Endothelial cell of umbilical vein (primary cell): Measurements from ENCODE around the gene CLTCL1. TPM values are rescaled to one million over a fixed set of nuclear protein-coding genes. Genes with fewer than 3 reads are reported as not detected.

Experiments
- BruUV-seq: library from RNA; stranded (reverse); fragments of 400-500 nt; replicated peaks from 2 replicates; lab custom pipeline; 2021; lab: Mats Ljungman, UMichigan
- CTCF ChIA-PET: fragments of 300-600, 350-600 bp; sonication (Branson Sonifier 250); formaldehyde crosslinking; loops from one replicate; lab custom pipeline; 2021; ENCODE audit warnings: antibody characterized with exemption, inconsistent platforms; lab: Charles Lee
- POLR2A ChIA-PET: fragments of 300-600, 350-600 bp; sonication (Branson Sonifier 250); formaldehyde crosslinking; loops from one replicate; lab custom pipeline; 2021; ENCODE audit warnings: antibody characterized with exemption, inconsistent platforms; lab: Charles Lee
- DNase-seq: peaks from one replicate; pipeline ENCODE4 v3.0.0-alpha.2; 2011; ENCODE audit warnings: low read depth, low spot score
- FAIRE-seq: peaks from 2 replicates; lab custom pipeline; 2011; peaks lifted over from hg19 to GRCh38; lab: Jason Lieb, UNC
- H2AFZ ChIP-seq: 2 replicates; pipeline ENCODE4 v1.6.0; 2012; ENCODE audit warnings: low read depth, low read length, control low read depth, inconsistent platforms
- H3K27ac ChIP-seq: 2 replicates; pipeline ENCODE4 v1.5.1; 2011; ENCODE audit warnings: low read depth, mild to moderate bottlenecking, control low read depth, low read length, moderate library complexity; ENCODE audit not compliant: insufficient read depth
- H3K27me3 ChIP-seq, 2 experiments: 2 replicates each; pipeline versions ENCODE4 v1.6.0 to v1.6.1; 2011; ENCODE audit warnings: low read length in 2 of 2, mixed read lengths in 1 of 2; ENCODE audit not compliant: control insufficient read depth in 2 of 2, insufficient read depth in 2 of 2
- H3K36me3 ChIP-seq, 2 experiments: 2 replicates in 1 of 2; 3 replicates in 1 of 2; pipeline ENCODE4 v1.5.1; 2011; ENCODE audit warnings: low read length in 2 of 2, mild to moderate bottlenecking in 1 of 2, moderate library complexity in 1 of 2; ENCODE audit not compliant: control insufficient read depth in 2 of 2, insufficient read depth in 2 of 2; ENCODE audit errors: extremely low read depth in 1 of 2
- H3K4me1 ChIP-seq: 3 replicates; pipeline ENCODE4 v1.5.1; 2011; ENCODE audit warnings: mild to moderate bottlenecking, low read length; ENCODE audit not compliant: control insufficient read depth, insufficient read depth; ENCODE audit errors: extremely low read depth
- H3K4me2 ChIP-seq: 2 replicates; pipeline ENCODE4 v1.6.1; 2011; ENCODE audit warnings: low read length, control low read depth, mixed read lengths; ENCODE audit not compliant: insufficient read depth
- H3K4me3 ChIP-seq, 3 experiments: fragments of 200-600 bp in 1 of 3; sonication (generic), shearing (Covaris generic) in 1 of 3; replicated peaks in 1 of 3; 2 replicates each; pipeline ENCODE4 v1.5.1; 2011 to 2016; ENCODE audit warnings: control low read depth in 3 of 3, low read length in 3 of 3, mild to moderate bottlenecking in 2 of 3, inconsistent platforms in 1 of 3, low read depth in 1 of 3, moderate library complexity in 1 of 3; ENCODE audit not compliant: insufficient read depth in 1 of 3
- H3K79me2 ChIP-seq: 2 replicates; pipeline ENCODE4 v1.6.0; 2012; ENCODE audit warnings: low read length, inconsistent platforms; ENCODE audit not compliant: control insufficient read depth, insufficient read depth
- H3K9ac ChIP-seq: replicated peaks from 2 replicates; pipeline ENCODE3; 2011; ENCODE audit warnings: low read length, control low read depth; ENCODE audit not compliant: insufficient read depth; ENCODE audit errors: extremely low read depth
- H3K9me1 ChIP-seq: replicated peaks from 3 replicates; pipeline ENCODE4 v1.6.0; 2011; ENCODE audit warnings: mild to moderate bottlenecking, low read length; ENCODE audit not compliant: control insufficient read depth, insufficient read depth; ENCODE audit errors: extremely low read depth
- H3K9me3 ChIP-seq: replicated peaks from 2 replicates; pipeline ENCODE4 v1.5.1; 2012; ENCODE audit warnings: low read length, inconsistent platforms; ENCODE audit not compliant: control insufficient read depth, insufficient read depth
- H4K20me1 ChIP-seq: replicated peaks from 2 replicates; pipeline ENCODE3; 2011; ENCODE audit warnings: mild to moderate bottlenecking, low read length; ENCODE audit not compliant: control insufficient read depth, insufficient read depth; ENCODE audit errors: extremely low read depth
- EZH2 ChIP-seq: IDR thresholded peaks from 2 replicates; pipeline ENCODE4 v1.6.1; 2012; ENCODE audit warnings: borderline replicate concordance, low read depth, mild to moderate bottlenecking, moderate library complexity, low read length, inconsistent platforms; ENCODE audit not compliant: severe bottlenecking
- FOS ChIP-seq: IDR thresholded peaks from 2 replicates; pipeline ENCODE4 v1.6.1; 2011; ENCODE audit warnings: mild to moderate bottlenecking, low read length, moderate library complexity, borderline replicate concordance; ENCODE audit not compliant: insufficient read depth
- GATA2 ChIP-seq: IDR thresholded peaks from 2 replicates; pipeline ENCODE4 v1.7.0; 2011; ENCODE audit warnings: low read depth, mild to moderate bottlenecking, moderate library complexity, mixed read lengths, low read length; ENCODE audit not compliant: insufficient read length, insufficient read depth
- JUN ChIP-seq: IDR thresholded peaks from 2 replicates; pipeline ENCODE4 v1.6.1; 2011; ENCODE audit warnings: borderline replicate concordance, low read depth; ENCODE audit not compliant: insufficient read length, insufficient read depth
- MYC ChIP-seq: IDR thresholded peaks from one replicate; pipeline ENCODE4 v1.6.1; 2011; ENCODE audit warnings: mild to moderate bottlenecking, low read depth, low read length
- POLR2A ChIP-seq: IDR thresholded peaks from 2 replicates; pipeline ENCODE4 v1.6.1; 2012; ENCODE audit warnings: low read depth, mild to moderate bottlenecking, control low read depth, low read length
- POLR2AphosphoS5 ChIP-seq: IDR thresholded peaks from 2 replicates; pipeline ENCODE4 v1.6.1; 2012; ENCODE audit warnings: low read depth, mild to moderate bottlenecking, control low read depth, low read length, moderate library complexity; ENCODE audit not compliant: insufficient read depth
- dilution Hi-C: fragments of 300-500 bp; cut with MboI; formaldehyde crosslinking; loops from one replicate; pipeline ENCODE4 v1.15.0; 2019; ENCODE audit warnings: low sequenced_read_pairs; ENCODE audit not compliant: extremely low pct_ligation_motif_present
- intact Hi-C: fragments of 100-400 bp; cut with micrococcal nuclease; formaldehyde crosslinking; loops from one replicate; pipeline ENCODE4 v1.10.0; 2022
- polyA plus RNA-seq, 4 experiments: library from polyadenylated mRNA; depleted of rRNA in 3 of 4; stranded (reverse) in 3 of 4; unstranded in 1 of 4; fragments of >200 nt; gene quantifications; 2 replicates each; pipeline versions ENCODE4 v1.2.1 to v1.2.3, GENCODE V29; 2011 to 2012; ENCODE audit warnings: missing spikeins in 1 of 4
- total RNA-seq: library from RNA; stranded (reverse); gene quantifications from 2 replicates; pipeline ENCODE4 v1.2.3, GENCODE V29; 2021
- TF ChIP-seq, protein P1 (sequence below): IDR thresholded peaks from 2 replicates; pipeline ENCODE4 v1.6.1; 2011; ENCODE audit not compliant: insufficient read depth, insufficient read length
- TF ChIP-seq, protein P2 (sequence below), 2 donors: IDR thresholded peaks; 1 replicate in 1 of 2; 2 replicates in 1 of 2; pipeline ENCODE4 v1.5.1; 2011; ENCODE audit warnings: low read length in 2 of 2, mild to moderate bottlenecking in 2 of 2, moderate library complexity in 2 of 2, control low read depth in 1 of 2, inconsistent platforms in 1 of 2, low read depth in 1 of 2; ENCODE audit not compliant: insufficient read depth in 1 of 2; ENCODE audit errors: extremely low read depth in 1 of 2

The CLTCL1 gene
- total and polyA plus RNA-seq, 2 donors (not counting 3 experiments of a cell fraction or from before 2014, with no cell fraction given), result 5.0 to 6.2 TPM

DNA sequence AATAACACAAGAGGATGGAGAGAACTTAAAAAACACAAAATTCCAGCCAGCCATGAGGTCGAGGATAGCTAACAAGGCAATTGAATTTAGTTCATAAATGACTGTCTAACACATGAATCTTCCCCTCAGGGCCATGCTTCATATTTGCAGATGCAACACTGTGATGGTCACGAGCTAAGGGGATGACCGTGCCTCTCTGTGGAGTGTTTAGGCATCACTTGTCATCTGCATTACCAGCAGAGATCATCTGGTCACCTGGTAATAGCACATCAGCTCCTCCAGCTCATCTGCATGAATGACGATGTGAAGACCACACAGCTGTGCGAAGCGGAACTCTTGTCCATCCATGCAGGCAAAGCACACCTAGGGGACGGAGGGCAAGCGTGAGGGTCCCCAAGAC, 92.0 kb downstream of the CLTCL1 start:
- CTCF ChIA-PET, result no interaction called here
- FAIRE-seq, result no peak
- Histone ChIP-seq H3K27me3 (no peaks in the 10 kb centered on the region), H3K4me2 (no peak overlapping the region), H3K9ac (no peak overlapping the region), H3K9me1 (no peaks in the 10 kb centered on the region), H3K79me2 (no peaks in the 10 kb centered on the region), H3K27ac (no peak overlapping the region), H4K20me1 (no peaks in the 10 kb centered on the region), H3K4me3 (no peak overlapping the region), H2AFZ (no peak overlapping the region), H3K4me1 (no peaks in the 10 kb centered on the region), H3K9me3 (no peaks in the 10 kb centered on the region), H3K36me3 (no peaks in the 10 kb centered on the region)
- no TSS peak for BruUV-seq
- intact Hi-C loops (no loop called here), dilution Hi-C loops (no loop called here)
- POLR2A ChIA-PET, result no interaction called here
- no peak for DNase-seq
- TF ChIP-seq POLR2AphosphoS5 (no peak), FOS (no peak), GATA2 (no peak), MYC (no peak), JUN (no peak), EZH2 (no peak), POLR2A (no peak)
- TF ChIP-seq, protein P1, sequence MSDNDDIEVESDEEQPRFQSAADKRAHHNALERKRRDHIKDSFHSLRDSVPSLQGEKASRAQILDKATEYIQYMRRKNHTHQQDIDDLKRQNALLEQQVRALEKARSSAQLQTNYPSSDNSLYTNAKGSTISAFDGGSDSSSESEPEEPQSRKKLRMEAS, result no peak
- TF ChIP-seq, protein P2, sequence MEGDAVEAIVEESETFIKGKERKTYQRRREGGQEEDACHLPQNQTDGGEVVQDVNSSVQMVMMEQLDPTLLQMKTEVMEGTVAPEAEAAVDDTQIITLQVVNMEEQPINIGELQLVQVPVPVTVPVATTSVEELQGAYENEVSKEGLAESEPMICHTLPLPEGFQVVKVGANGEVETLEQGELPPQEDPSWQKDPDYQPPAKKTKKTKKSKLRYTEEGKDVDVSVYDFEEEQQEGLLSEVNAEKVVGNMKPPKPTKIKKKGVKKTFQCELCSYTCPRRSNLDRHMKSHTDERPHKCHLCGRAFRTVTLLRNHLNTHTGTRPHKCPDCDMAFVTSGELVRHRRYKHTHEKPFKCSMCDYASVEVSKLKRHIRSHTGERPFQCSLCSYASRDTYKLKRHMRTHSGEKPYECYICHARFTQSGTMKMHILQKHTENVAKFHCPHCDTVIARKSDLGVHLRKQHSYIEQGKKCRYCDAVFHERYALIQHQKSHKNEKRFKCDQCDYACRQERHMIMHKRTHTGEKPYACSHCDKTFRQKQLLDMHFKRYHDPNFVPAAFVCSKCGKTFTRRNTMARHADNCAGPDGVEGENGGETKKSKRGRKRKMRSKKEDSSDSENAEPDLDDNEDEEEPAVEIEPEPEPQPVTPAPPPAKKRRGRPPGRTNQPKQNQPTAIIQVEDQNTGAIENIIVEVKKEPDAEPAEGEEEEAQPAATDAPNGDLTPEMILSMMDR (IDR thresholded peaks at IDR 0.05; ENCODE audit: extremely low read depth in 1 of 2, insufficient read depth in 1 of 2, low read depth in 1 of 2, low read length in 2 of 2), result no peak
